ENCODE measurements around the gene ACAT2.
A peak's percentile ranks its signal among the peaks of the same experiment; 100 is the strongest.

DNA sequence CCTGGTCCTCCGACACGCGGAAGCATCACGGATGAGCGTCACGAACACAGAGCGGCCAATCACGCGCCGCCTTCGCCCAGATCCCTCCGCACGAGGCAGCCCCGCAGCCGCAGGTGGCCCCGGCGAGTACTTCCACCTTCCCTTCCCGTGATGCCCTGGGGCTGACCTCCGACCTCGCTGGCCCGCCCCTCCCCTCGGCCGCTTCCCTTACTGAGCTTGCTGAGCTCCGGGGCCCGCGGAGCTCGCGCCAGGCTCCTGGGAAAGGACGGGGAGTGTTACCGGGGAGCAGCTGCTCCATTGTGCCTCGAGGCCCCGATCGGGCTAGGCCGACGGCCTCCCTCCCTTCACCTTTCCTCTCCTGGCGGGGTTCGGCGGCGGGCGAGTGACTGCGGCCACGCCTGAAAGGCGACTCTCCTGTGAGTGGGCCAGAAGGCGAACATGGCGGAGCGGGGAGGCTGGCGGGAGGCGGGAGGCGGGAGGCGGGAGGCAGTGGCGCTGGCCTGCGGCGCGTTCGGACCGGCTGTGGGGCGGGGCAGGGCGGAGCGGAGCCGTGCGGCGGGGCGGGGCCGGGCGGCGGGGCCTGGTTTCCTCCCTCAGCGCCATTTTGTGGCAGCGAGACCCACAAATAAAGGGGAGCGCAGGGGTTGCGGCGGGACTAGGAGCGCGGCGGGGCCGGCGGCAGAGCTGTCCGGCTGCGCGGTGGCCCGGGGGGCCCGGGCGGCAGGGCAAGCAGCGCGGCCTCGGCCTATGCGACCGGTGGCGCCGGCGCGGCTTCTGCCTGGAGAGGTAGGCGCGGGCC is 34.7 kb upstream of the ACAT2 start, which contains the start of gene WTAP:
- TF ChIP-seq, protein P1, sequence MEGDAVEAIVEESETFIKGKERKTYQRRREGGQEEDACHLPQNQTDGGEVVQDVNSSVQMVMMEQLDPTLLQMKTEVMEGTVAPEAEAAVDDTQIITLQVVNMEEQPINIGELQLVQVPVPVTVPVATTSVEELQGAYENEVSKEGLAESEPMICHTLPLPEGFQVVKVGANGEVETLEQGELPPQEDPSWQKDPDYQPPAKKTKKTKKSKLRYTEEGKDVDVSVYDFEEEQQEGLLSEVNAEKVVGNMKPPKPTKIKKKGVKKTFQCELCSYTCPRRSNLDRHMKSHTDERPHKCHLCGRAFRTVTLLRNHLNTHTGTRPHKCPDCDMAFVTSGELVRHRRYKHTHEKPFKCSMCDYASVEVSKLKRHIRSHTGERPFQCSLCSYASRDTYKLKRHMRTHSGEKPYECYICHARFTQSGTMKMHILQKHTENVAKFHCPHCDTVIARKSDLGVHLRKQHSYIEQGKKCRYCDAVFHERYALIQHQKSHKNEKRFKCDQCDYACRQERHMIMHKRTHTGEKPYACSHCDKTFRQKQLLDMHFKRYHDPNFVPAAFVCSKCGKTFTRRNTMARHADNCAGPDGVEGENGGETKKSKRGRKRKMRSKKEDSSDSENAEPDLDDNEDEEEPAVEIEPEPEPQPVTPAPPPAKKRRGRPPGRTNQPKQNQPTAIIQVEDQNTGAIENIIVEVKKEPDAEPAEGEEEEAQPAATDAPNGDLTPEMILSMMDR (IDR thresholded peaks at IDR 0.05 in 4 of 5, conservative IDR thresholded peaks at IDR 0.05 in 1 of 5) = peak in 1 of 5 experiments; percentile 40
- TF ChIP-seq POLR2A (IDR thresholded peaks at IDR 0.05) = peak; percentile 75 to 93
